K562 (cell line): ENCODE data around the gene SEC24A. TPM values are rescaled to one million over a fixed set of nuclear protein-coding genes. Genes with fewer than 3 reads are reported as not detected.

Source experiments
- ATAC-seq: fragments of 200-7000 bp; cut with Tn5 transposase; 3 replicates; pipeline ENCODE4 v1.9.1; 2020; ENCODE audit warnings: moderate library complexity
- BruUV-seq: library from RNA; stranded (reverse); fragments of 400-500 nt; replicated peaks from 2 replicates; lab custom pipeline; 2021; lab: Mats Ljungman, UMichigan
- CTCF ChIA-PET: fragments of 300-600 bp; formaldehyde crosslinking; extraction: SDS; loops from one replicate; lab custom pipeline; 2021; ENCODE audit warnings: low intra/inter-chr PET ratio; lab: Yijun Ruan, JAX
- POLR2A ChIA-PET: fragments of 300-600, 350-650 bp; sonication (Branson Sonifier 250); formaldehyde crosslinking; extraction: SDS; loops from one replicate; lab custom pipeline; 2021; ENCODE audit warnings: antibody characterized with exemption, inconsistent platforms; lab: Yijun Ruan, JAX
- DNase-seq, 4 experiments: peaks; one replicate each; pipeline versions ENCODE4 v3.0.0 to v3.0.0-alpha.2; 2011 to 2018; ENCODE audit warnings: low spot score in 3 of 4, mixed read lengths in 3 of 4; ENCODE audit errors: extremely low read depth in 1 of 4
- FAIRE-seq: peaks from 2 replicates; lab custom pipeline; 2011; peaks lifted over from hg19 to GRCh38; lab: Jason Lieb, UNC
- H2AFZ ChIP-seq: 2 replicates; pipeline ENCODE4 v1.6.0; 2011; ENCODE audit warnings: low read depth, low read length, control low read depth, inconsistent platforms
- H3K27ac ChIP-seq: fragments of 200-600 bp; 3 replicates; pipeline ENCODE4 v1.8.0; 2011; ENCODE audit warnings: low read depth, mild to moderate bottlenecking, control low read depth, inconsistent platforms, low read length, moderate library complexity, mixed read lengths; ENCODE audit errors: extremely low read depth
- H3K27me3 ChIP-seq, 2 experiments: fragments of 300-600 bp in 1 of 2; 2 replicates in 1 of 2; 3 replicates in 1 of 2; pipeline versions ENCODE4 v1.6.0 to v1.8.0; 2011; ENCODE audit warnings: inconsistent platforms in 2 of 2, low read length in 2 of 2, mild to moderate bottlenecking in 1 of 2, mixed read lengths in 1 of 2, moderate library complexity in 1 of 2; ENCODE audit not compliant: control insufficient read depth in 2 of 2, insufficient read depth in 2 of 2
- H3K36me3 ChIP-seq: fragments of 300-600 bp; 3 replicates; pipeline ENCODE4 v1.8.0; 2011; ENCODE audit warnings: mild to moderate bottlenecking, low read length, inconsistent platforms; ENCODE audit not compliant: control insufficient read depth, insufficient read depth
- H3K4me1 ChIP-seq, 2 experiments: fragments of 200-600 bp in 1 of 2; replicated peaks in 1 of 2; 2 replicates in 1 of 2; 3 replicates in 1 of 2; pipeline versions ENCODE4 v1.5.1 to v1.8.0; 2011; ENCODE audit warnings: inconsistent platforms in 2 of 2, low read length in 2 of 2, mild to moderate bottlenecking in 1 of 2, mixed read lengths in 1 of 2, moderate library complexity in 1 of 2; ENCODE audit not compliant: control insufficient read depth in 2 of 2, insufficient read depth in 2 of 2
- H3K4me2 ChIP-seq: 2 replicates; pipeline ENCODE4 v1.6.1; 2011; ENCODE audit warnings: low read length, control low read depth, inconsistent platforms, mixed read lengths; ENCODE audit not compliant: insufficient read depth
- H3K4me3 ChIP-seq: fragments of 200-600 bp; sonication (generic), shearing (Covaris generic); 2 replicates; pipeline ENCODE4 v1.5.1; 2016; ENCODE audit warnings: control low read depth, inconsistent platforms
- H3K79me2 ChIP-seq: fragments of 200-600 bp; 3 replicates; pipeline ENCODE4 v1.8.0; 2011; ENCODE audit warnings: low read length, inconsistent platforms; ENCODE audit not compliant: control insufficient read depth, insufficient read depth
- H3K9ac ChIP-seq, 2 experiments: 2 replicates each; pipeline versions ENCODE4 v1.6.0 to v1.6.1; 2011; ENCODE audit warnings: low read depth in 2 of 2, low read length in 2 of 2, control low read depth in 1 of 2, inconsistent platforms in 1 of 2, mild to moderate bottlenecking in 1 of 2, mixed read lengths in 1 of 2; ENCODE audit not compliant: insufficient read depth in 1 of 2
- H3K9me1 ChIP-seq: one replicate; pipeline ENCODE4 v1.6.0; 2011; ENCODE audit warnings: inconsistent platforms, mild to moderate bottlenecking, low read length, moderate library complexity; ENCODE audit not compliant: control insufficient read depth, insufficient read depth
- H3K9me3 ChIP-seq: replicated peaks from 2 replicates; pipeline ENCODE4 v1.5.1; 2011; ENCODE audit warnings: low read depth, low read length, inconsistent platforms; ENCODE audit not compliant: control insufficient read depth, insufficient read depth
- H4K20me1 ChIP-seq: replicated peaks from 2 replicates; pipeline ENCODE4 v1.6.1; 2011; ENCODE audit warnings: low read length, inconsistent platforms, mixed read lengths; ENCODE audit not compliant: control insufficient read depth, insufficient read depth
- ARID1B ChIP-seq: fragments of 450-650 bp; IDR thresholded peaks from 2 replicates; pipeline ENCODE4 v1.6.1; 2016; ENCODE audit warnings: antibody characterized with exemption, mild to moderate bottlenecking, inconsistent platforms
- CBFA2T3 ChIP-seq: fragments of 450-650 bp; IDR thresholded peaks from 2 replicates; pipeline ENCODE4 v1.6.1; 2017
- CBX1 ChIP-seq: sonication (generic); IDR thresholded peaks from 2 replicates; pipeline ENCODE4 v1.6.1; 2016; ENCODE audit warnings: antibody characterized with exemption, low read depth, mild to moderate bottlenecking
- CC2D1A ChIP-seq: fragments of 450-650 bp; IDR thresholded peaks from 2 replicates; pipeline ENCODE4 v1.6.1; 2017; ENCODE audit warnings: mild to moderate bottlenecking
- CHCHD3 ChIP-seq: fragments of 250-450 bp; sonication (Bioruptor Pico); IDR thresholded peaks from 2 replicates; pipeline ENCODE4 v2.1.2; 2022; ENCODE audit warnings: mild to moderate bottlenecking
- DACH1 ChIP-seq: fragments of 450-650 bp; IDR thresholded peaks from 2 replicates; pipeline ENCODE4 v1.6.1; 2018; ENCODE audit not compliant: partially characterized antibody
- E2F1 ChIP-seq: sonication (generic); formaldehyde crosslinking; IDR thresholded peaks from 2 replicates; pipeline ENCODE4 v1.8.1; 2023; ENCODE audit warnings: mild to moderate bottlenecking, missing genetic modification reagents, moderate library complexity
- ESRRA ChIP-seq: fragments of 450-650 bp; IDR thresholded peaks from 2 replicates; pipeline ENCODE4 v1.6.1; 2014; ENCODE audit warnings: low read depth, mild to moderate bottlenecking, moderate library complexity, borderline replicate concordance
- HMG20A ChIP-seq: fragments of 450-650 bp; formaldehyde crosslinking; conservative IDR thresholded peaks from 2 replicates; pipeline ENCODE4 v1.4.0; 2020; ENCODE audit warnings: mild to moderate bottlenecking, mixed read lengths
- MCM3 ChIP-seq: fragments of 450-650 bp; IDR thresholded peaks from 2 replicates; pipeline ENCODE4 v1.6.1; 2016
- TCF7 ChIP-seq: sonication (generic); IDR thresholded peaks from 2 replicates; pipeline ENCODE4 v1.6.1; 2016; ENCODE audit warnings: antibody characterized with exemption, borderline replicate concordance
- TEAD4 ChIP-seq, 2 experiments: sonication (generic) in 1 of 2; formaldehyde crosslinking in 1 of 2; IDR thresholded peaks; 2 replicates each; pipeline versions ENCODE4 v1.6.1 to v1.8.0; 2012 to 2022; ENCODE audit warnings: borderline replicate concordance in 1 of 2, inconsistent platforms in 1 of 2, low read length in 1 of 2, mild to moderate bottlenecking in 1 of 2, missing genetic modification reagents in 1 of 2
- THRAP3 ChIP-seq: fragments of 450-650 bp; IDR thresholded peaks from 2 replicates; pipeline ENCODE4 v1.6.1; 2016; ENCODE audit warnings: mild to moderate bottlenecking, inconsistent platforms, borderline replicate concordance
- ZNF354B ChIP-seq: fragments of 250-450 bp; sonication (Bioruptor Pico); IDR thresholded peaks from 2 replicates; pipeline ENCODE4 v1.4.0; 2020
- ZNF41 ChIP-seq: fragments of 250-450 bp; sonication (Bioruptor Pico); conservative IDR thresholded peaks from 2 replicates; pipeline ENCODE4 v1.4.0; 2020; ENCODE audit warnings: mild to moderate bottlenecking
- ZSCAN32 ChIP-seq: fragments of 450-650 bp; formaldehyde crosslinking; IDR thresholded peaks from 2 replicates; pipeline ENCODE4 v1.4.0; 2020; ENCODE audit warnings: mild to moderate bottlenecking, moderate library complexity
- WGBS: fragments of 100-300 bp; shearing (Covaris generic); methylation state at CpG from one replicate; pipeline ENCODE4 v1.1.6; 2016; ENCODE audit warnings: low coverage, mixed read lengths; ENCODE audit not compliant: insufficient coverage; ENCODE audit errors: missing lambda C conversion rate; 5-methylcytosine and 5-hydroxymethylcytosine counted together
- in situ Hi-C: fragments of 300-500 bp; cut with MboI; formaldehyde crosslinking; loops from 4 replicates; pipeline ENCODE4 v1.15.0; 2018; ENCODE audit warnings: inconsistent platforms, mixed read lengths
- intact Hi-C: fragments of 100-400 bp; cut with micrococcal nuclease; formaldehyde crosslinking; loops from 2 replicates; pipeline ENCODE4 v1.14.2; 2022
- polyA plus RNA-seq, 8 experiments: library from polyadenylated mRNA; depleted of rRNA in 4 of 8; stranded (reverse) in 5 of 8; unstranded in 3 of 8; fragments of >200 nt; fragmentation: Nextera tagmentation in 2 of 8; fragmentation: Illumina TruSeq in 1 of 8; extraction: Ambion mirVana in 2 of 8; extraction: Trizol in 1 of 8; gene quantifications; 2 replicates each; pipeline versions ENCODE4 v1.2.1 to v1.2.3, GENCODE V29; 2011 to 2014; ENCODE audit warnings: inconsistent platforms in 1 of 8, missing spikeins in 1 of 8
- total RNA-seq, 7 experiments: library from RNA; depleted of rRNA in 6 of 7; stranded (reverse); fragments of >200 nt in 6 of 7; fragmentation: Illumina TruSeq in 2 of 7; extraction: Trizol in 2 of 7; gene quantifications; 2 replicates each; pipeline versions ENCODE4 v1.2.1 to v1.2.3, GENCODE V29; 2011 to 2021; ENCODE audit warnings: low replicate concordance in 1 of 7
- TF ChIP-seq, protein P1 (sequence below), 2 experiments: fragments of 450-650 bp in 1 of 2; sonication (generic) in 1 of 2; formaldehyde crosslinking in 1 of 2; IDR thresholded peaks in 1 of 2; conservative IDR thresholded peaks in 1 of 2; 2 replicates each; pipeline versions ENCODE4 v1.6.1 to v1.8.1; 2016 to 2023; ENCODE audit warnings: mild to moderate bottlenecking in 2 of 2, moderate library complexity in 2 of 2, inconsistent platforms in 1 of 2, missing genetic modification reagents in 1 of 2
- TF ChIP-seq, protein P2 (sequence below): fragments of 200-800 bp; sonication (Bioruptor generic); IDR thresholded peaks from 2 replicates; pipeline ENCODE4 v1.6.1; 2017; ENCODE audit warnings: missing genetic modification characterization, missing compliant biosample characterization

The SEC24A gene
- total and polyA plus RNA-seq, 9 of the 15 experiments (the other 6 are each of a cell fraction or from before 2014, with no cell fraction given) = 7.9 to 36.5 (median 17.5) TPM

DNA sequence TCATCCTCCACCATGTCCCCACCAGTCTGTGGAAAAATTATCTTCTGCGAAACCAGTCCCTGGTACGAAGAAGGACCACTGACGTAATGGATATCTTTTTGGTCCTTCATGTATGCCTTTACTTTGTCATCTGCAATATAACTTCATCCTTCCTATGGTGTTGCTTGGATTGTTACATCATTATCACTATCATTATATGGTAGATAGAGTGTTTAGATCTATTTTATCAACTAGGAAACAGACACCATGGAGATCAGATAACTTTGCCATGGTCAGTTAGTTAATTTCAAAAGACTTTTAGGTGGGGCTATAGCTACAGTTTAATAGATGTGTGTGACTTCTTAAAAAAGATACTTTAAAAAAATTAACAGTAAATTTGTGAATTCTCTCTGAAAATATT lies 66.0 kb downstream of the SEC24A start:
- Histone ChIP-seq H3K27ac (no peak overlapping the region), H3K9me3 (no peaks in the 10 kb centered on the region), H3K79me2 (no peaks in the 10 kb centered on the region), H4K20me1 (no peaks in the 10 kb centered on the region), H3K4me1 (peaks cover 0 to 3% of the 10 kb centered on the region in 2 experiments; a peak in 2 of 5 replicates), H3K4me2 (no peak overlapping the region), H3K4me3 (no peak overlapping the region), H3K9me1 (no peaks in the 10 kb centered on the region), H3K36me3 (peaks cover 63% of the 10 kb centered on the region), H2AFZ (no peak overlapping the region), H3K9ac (no peak overlapping the region), H3K27me3 (no peaks in the 10 kb centered on the region)
- FAIRE-seq (no peak), DNase-seq (no peak), ATAC-seq (no peak; the same call in 2 of the 3 replicates)
- ChIA-PET CTCF (no interaction called here), POLR2A (interaction anchor here (0.6 kb wide), 1 partner anchor 260 kb away, joined by 3 read pairs; no protein-coding TSS in a partner anchor)
- BruUV-seq = no TSS peak
- intact Hi-C loops (no loop called here), in situ Hi-C loops (no loop called here)
- 85% methylated on average over 3 of the region's 3 CpGs for WGBS
- TF ChIP-seq TEAD4 (IDR thresholded peaks at IDR 0.05; ENCODE audit: low read length) = peak; percentile 46; the same call in 1 of the 2 replicates
- no peak for TF ChIP-seq TEAD4 (CRISPR knock-in tag; IDR thresholded peaks at IDR 0.05; ENCODE audit: borderline replicate concordance)
- TF ChIP-seq ESRRA = no peak
- no peak for TF ChIP-seq CBX1
- 0 out of 2 replicates have a peak, but pooled peaks have one; percentile 5 for TF ChIP-seq CBFA2T3
- no peak for TF ChIP-seq TCF7
- TF ChIP-seq DACH1 = no peak
- no peak for TF ChIP-seq ZNF354B
- TF ChIP-seq, protein P1, sequence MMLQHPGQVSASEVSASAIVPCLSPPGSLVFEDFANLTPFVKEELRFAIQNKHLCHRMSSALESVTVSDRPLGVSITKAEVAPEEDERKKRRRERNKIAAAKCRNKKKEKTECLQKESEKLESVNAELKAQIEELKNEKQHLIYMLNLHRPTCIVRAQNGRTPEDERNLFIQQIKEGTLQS (IDR thresholded peaks at IDR 0.05) = 0 out of 2 replicates have a peak, but pooled peaks have one; percentile 14
- TF ChIP-seq, protein P1 (CRISPR knock-in tag; conservative IDR thresholded peaks at IDR 0.05) = no peak
- no peak for TF ChIP-seq CC2D1A
- no peak for TF ChIP-seq HMG20A (CRISPR knock-in tag)
- TF ChIP-seq E2F1 (CRISPR knock-in tag) = no peak
- no peak for TF ChIP-seq MCM3
- TF ChIP-seq ARID1B = peak; percentile 29; the same call in 1 of the 2 replicates
- TF ChIP-seq ZNF41 (CRISPR knock-in tag) = no peak
- TF ChIP-seq ZSCAN32 = no peak
- TF ChIP-seq, protein P2, sequence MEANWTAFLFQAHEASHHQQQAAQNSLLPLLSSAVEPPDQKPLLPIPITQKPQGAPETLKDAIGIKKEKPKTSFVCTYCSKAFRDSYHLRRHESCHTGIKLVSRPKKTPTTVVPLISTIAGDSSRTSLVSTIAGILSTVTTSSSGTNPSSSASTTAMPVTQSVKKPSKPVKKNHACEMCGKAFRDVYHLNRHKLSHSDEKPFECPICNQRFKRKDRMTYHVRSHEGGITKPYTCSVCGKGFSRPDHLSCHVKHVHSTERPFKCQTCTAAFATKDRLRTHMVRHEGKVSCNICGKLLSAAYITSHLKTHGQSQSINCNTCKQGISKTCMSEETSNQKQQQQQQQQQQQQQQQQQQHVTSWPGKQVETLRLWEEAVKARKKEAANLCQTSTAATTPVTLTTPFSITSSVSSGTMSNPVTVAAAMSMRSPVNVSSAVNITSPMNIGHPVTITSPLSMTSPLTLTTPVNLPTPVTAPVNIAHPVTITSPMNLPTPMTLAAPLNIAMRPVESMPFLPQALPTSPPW (CRISPR knock-in tag) = no peak; the same call in 1 of the 2 replicates
- TF ChIP-seq THRAP3 = no peak
- no peak for TF ChIP-seq CHCHD3 (CRISPR knock-in tag)
